Activated CD8-positive, alpha-beta memory T cell treated with anti-CD3 and anti-CD28 coated beads for 4 hours (primary cell): ENCODE results near the gene CTSE.

Source experiments
- DNase-seq, 2 donors: peaks; one replicate each; pipeline ENCODE4 v3.0.0-alpha.2; 2020; ENCODE audit warnings: low read depth in 2 of 2

CTSE gene

DNA sequence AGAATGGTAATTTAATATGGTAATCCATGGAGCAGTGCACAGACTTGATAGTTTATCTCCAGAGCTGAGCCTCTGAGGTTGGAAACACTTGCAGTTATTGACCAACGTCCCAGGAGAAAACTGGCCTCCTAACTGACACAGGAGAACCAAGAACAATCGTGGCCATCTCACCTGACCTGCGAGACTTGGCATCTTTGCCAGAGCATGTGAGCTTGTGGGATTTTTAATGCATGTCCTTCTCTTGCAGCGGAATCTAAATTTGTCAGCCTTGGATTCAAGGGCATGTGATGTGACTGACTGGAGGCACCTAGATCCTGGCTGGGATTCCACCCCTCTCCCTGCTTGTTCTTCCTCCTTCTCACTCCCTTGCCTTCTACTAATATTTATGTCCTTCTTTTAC is 52.6 kb downstream of the CTSE start:
- no peak for DNase-seq

DNA sequence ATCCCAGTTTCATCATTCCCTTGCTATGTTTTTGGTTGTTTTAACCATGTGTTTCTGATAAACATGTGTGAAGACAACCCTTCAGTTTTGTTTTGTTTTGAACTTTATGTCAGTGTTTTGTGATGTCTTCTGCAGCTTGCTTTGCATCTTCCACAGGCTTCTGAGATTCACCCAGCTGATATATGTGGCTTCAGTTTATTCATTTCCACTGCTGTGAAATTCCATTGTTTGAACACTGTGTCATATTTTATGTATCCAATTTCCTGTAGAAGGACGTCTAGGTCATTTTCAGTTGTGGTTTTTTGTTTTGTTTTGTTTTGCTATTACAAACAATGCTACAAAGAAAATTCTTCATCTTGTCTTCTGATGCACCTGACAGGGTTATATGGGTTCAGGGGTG is 53.2 kb downstream of the CTSE start:
- no peak for DNase-seq

DNA sequence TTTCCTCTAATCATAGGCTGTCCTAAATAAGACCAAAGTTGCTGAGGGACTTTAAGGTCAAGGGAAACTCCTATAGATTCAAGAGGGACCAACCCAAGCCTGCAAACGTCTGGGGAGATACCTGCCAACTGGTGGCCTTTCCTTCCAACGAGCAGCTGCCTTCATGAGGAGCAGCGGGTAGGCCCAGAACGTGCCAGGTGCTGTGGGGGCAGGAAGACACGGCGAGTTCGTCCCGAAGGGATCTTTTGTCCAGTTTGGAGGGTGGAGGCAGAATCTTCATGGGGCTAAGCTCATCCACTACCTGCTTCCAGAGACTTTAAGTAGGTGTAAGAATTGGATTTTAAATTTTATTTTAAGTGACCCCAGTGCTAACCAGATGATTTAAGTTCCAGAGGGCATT is 54.5 kb downstream of the CTSE start:
- no peak for DNase-seq

DNA sequence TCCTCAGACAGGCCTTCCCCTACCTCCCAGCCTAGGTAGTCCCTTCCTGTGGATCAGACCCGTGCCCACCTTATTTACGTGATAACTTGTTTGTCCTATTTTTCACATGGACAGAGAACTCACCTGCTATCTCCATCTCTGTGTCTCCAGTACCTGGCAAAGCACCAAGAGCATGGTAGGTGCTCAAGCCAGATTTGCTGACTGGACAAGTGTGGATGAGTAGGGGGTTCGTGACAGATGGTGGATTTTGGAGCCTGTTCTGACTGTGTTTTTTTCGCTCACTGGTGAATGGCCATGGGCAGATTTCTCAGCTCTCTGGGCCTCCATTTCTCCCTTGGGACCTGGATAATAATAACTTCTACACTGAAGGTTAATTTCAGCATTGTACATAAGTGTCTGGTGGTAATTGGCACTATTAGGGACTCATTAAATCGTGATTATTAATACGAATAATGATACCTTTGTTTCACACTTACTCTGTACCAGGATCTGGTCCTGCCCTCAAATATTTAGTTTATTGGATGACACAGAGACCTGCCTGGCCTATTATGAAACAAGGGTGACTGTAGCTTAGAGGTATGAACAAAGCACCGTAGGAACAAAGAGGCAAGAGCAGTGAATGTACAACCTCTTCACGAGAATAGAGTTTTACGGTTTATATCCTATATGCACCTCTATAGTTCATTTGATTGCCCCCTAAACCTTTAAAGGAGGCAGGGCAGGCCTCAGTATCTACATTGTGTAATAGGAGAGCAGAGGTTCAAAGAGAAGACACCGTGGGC is 56.0 kb downstream of the CTSE start:
- no peak for DNase-seq

DNA sequence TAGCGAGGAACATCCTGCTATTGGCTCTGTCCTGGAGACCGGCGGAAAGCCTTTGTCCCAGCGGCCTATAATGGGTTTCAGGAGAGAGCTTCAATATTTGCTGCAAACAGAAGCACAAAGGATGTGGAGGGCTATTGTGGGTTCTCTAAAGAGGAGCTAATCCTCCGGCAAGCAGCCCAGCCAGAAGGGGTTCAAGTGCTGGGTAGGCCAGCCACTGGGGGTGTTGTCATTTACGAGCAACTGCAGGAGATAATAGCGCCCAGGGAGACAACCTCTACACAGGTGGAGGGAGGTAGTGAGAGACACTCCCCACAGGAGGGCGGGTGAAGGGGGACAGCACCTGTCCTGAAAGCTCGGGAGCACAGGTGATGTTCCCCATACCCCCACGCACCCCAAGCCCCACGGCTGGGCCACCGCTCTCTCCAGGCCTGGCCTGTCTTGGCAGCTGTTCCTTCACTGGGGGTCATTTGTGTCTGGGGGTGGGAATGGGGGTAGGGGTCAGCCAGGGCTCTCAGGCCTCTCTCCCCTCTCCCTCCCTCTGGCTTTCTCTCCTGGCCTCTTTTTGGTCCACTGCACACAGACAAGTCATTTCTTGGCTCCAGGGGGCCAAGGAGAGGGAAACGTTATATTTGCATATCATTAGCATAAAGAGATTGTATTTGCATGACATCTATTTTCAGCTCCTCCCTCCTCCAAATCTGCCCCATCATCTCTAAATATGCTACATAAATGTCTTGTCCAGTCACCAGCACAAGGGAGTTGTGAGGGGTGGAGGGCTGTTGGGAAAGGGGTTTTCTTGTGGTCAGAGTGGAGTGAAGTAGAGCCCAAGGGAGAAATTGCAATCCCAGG is 58.4 kb downstream of the CTSE start:
- DNase-seq = no peak

DNA sequence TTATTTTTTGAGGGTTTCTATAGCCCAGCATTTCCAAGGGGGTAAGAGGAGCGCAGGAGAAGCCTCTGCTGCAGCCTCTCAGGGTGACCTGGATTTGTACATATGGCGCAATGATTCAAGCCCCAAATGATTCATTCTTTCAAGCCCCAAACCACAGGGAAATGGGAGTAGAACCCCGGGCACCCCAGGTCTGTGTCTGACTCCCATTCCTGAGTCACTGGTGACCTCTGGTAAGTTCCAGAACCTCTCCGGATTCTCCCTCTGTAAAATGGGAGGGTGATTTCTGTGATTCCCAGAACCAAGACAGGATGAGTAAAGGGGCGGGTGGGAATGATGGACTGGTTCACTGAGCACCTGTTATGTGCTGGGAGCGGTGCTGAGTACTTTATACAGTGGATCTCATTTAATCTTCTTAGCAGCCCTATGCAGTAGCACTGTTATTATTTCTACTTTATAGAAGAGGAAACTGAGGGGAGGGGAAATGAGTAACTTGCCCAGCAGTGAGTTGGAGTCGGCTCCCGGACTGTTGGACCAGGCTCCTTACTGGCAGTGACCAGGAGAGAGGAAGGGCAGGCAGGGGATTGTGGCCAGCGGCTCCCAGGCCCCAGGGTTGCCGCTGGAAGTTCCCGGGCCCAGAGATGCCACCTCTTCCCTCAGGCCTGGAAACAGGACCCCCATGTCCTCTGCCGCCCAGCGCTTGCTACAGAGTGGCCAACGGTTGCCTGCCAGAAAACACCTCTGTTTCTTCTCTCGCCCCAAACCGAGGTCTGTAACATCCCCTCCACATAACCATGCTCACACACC is 60.1 kb downstream of the CTSE start:
- no peak for DNase-seq

DNA sequence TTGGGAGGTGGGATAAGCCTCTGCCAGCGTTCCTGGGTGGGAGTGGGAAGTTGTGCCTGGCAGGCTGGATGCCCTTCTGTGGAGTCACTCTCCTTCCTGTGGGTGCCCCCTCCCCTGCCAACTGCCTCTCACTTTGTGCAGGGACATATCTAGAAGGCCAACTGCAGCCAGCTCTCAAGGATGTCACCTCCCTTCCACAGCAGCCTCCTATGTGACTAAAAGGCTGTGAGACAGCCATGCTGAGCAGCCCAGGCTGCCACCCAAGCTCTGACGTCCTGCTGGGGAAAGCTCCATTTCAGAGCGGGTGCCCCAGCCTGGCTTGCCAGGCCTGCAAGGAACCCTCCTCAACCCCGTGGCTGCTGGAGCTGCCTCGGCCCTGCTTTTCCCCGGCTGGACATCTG is 60.9 kb downstream of the CTSE start:
- DNase-seq = no peak

DNA sequence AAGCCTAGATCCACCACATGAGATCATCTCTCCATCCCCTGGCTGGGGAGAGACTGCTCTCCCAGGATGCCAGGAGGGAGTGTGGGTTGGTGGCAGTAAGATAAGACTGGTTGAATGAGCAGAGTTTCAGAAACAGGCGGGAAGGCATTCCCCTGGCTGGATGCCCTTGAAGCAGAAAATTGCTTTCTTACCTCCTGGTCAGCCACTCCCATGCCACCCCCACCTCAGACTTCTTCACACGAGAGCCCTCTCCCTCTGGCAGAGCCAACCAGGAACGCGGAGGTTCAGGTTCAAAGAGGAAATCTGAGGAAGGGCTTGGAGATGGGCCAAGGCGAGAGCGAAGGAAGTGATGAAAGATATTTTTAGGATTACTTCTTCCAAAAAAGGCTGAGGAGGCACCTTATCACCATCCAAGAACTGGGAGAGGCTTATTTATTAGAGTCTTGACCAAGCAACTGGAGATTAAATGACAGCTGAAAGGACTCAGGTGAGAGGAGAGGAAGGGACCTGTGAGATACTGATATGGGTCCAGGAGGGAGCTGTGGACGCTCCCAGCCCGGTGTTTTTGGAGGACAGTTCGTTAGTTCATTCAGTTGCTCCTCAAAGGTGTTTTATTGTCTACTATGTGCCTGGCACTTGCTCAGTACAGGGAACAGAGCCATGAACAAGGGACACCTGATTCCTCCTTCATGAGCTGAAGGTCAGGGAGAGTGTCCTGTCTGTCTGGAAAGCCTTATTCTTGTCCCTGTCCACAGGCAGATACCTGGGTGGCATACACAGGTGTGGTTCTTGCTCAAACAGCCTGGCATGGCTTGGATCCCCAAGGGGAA is 61.5 kb downstream of the CTSE start:
- no peak for DNase-seq

DNA sequence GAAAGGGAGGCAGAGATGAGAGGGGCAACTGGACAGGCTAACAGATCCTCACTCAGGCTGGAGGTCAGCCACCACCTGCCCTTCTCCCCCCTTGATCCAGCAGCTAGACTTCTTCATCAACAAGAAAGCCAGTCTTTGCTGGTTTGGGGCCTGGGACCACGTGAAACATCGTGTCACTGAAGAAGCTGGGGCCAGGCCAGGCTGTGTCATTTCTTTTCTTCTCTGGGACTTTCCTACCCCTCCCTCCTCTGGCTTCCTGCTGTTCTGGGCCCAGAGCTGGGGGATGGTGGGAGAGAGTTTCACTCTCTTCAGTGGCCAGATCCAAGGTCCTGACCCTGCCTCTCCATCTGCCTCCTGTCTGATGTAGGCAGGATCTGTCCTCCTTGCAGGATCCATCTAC is 62.3 kb downstream of the CTSE start:
- DNase-seq = no peak

DNA sequence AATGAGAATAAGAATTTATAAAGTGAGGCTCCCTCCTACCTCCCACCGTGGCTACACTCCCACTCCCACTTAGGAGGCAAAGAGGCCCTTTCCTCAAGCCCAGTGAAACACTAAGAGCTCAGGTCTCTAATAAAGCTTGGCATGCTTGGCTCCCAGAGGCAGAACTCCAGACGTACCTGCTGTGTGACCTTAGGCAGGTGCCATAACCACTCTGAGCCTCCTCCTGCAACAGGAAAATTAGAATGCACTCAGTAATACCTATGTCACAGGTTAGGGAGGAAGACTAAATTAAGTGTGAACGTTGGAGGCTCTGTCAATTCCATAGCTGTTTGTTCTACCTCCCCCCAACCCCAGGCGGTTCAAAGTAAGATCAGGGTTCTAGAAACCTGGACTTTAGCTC is 63.9 kb downstream of the CTSE start:
- DNase-seq = no peak
